Measurements from ENCODE around the gene ACIN1. TPM values are rescaled to one million over a fixed set of nuclear protein-coding genes. Genes with fewer than 3 reads are reported as not detected.

The ACIN1 gene
- total and polyA plus RNA-seq, 9 of the 15 experiments (the other 6 are each of a cell fraction or from before 2014, with no cell fraction given) = 5.0 to 196 (median 129) TPM

DNA sequence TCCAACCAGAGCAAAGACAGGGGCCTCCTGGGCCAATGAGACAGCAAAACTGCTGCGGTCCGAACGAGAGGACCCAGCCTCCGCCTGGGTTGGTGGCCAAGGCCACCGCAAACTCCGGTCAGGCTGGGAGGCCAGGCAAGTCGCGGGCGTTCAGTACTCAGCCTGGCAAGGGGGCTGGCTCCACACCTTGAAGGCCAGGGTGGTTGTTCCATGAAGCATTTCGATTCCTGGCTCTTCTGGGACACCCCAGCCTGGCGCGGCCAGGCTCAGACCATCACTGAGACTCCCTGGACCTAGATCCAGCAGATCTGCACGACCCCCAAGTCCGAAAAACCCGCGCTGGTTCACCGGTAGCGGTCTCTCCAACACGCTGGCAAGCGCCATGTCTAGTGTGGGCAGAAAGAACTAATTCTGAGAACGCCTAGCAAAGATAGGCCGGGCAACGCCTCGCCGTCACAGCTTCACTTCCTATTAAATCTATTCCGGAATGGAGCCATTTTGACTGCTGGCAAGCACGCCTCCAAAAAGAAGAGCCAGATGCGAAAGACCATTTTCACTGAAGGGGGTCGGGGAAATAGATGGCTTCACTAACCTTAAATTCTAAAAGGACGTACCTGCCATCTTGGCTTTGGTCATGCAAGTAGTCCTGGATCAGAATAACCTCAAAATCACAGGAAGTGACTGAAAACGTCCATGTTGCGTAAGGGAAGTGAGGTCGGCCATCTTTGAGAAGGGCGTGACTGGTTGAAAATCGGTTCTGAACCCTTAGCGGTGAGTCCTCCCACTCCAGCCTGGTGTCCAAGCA, 60.2 kb downstream of the ACIN1 start, which contains the start of gene PSMB5 (continued):
- TF ChIP-seq ZNF589 (CRISPR knock-in tag; IDR thresholded peaks at IDR 0.05; ENCODE audit: low read depth) (no peak), TEAD4 (IDR thresholded peaks at IDR 0.05; ENCODE audit: low read length) (peak; percentile 23; the same call in 1 of the 2 replicates), TEAD4 (CRISPR knock-in tag; IDR thresholded peaks at IDR 0.05; ENCODE audit: borderline replicate concordance) (no peak), GABPB1 (CRISPR knock-in tag; IDR thresholded peaks at IDR 0.05) (no peak; the same call in 1 of the 2 replicates), EGR1 (conservative IDR thresholded peaks at IDR 0.05) (peak; percentile 60), KLF16 (IDR thresholded peaks at IDR 0.05) (0 out of 2 replicates have a peak, but pooled peaks have one; percentile 34), TAF9B (IDR thresholded peaks at IDR 0.05; ENCODE audit: partially characterized antibody) (peak; percentile 85), HDAC1 (IDR thresholded peaks at IDR 0.05) (0 out of 4 replicates have a peak, but pooled peaks of 1 of the 2 experiments have one; percentile 56), ZNF696 (CRISPR knock-in tag; conservative IDR thresholded peaks at IDR 0.05) (no peak), BCL6 (CRISPR knock-in tag; IDR thresholded peaks at IDR 0.05) (no peak), U2AF1 (optimal IDR thresholded peaks at IDR 0.05; ENCODE audit: low read depth, low read length) (no peak), DDX20 (tag; IDR thresholded peaks at IDR 0.05; ENCODE audit: low read depth) (0 out of 2 replicates have a peak, but pooled peaks have one; percentile 57)
- TF ChIP-seq, protein P1, sequence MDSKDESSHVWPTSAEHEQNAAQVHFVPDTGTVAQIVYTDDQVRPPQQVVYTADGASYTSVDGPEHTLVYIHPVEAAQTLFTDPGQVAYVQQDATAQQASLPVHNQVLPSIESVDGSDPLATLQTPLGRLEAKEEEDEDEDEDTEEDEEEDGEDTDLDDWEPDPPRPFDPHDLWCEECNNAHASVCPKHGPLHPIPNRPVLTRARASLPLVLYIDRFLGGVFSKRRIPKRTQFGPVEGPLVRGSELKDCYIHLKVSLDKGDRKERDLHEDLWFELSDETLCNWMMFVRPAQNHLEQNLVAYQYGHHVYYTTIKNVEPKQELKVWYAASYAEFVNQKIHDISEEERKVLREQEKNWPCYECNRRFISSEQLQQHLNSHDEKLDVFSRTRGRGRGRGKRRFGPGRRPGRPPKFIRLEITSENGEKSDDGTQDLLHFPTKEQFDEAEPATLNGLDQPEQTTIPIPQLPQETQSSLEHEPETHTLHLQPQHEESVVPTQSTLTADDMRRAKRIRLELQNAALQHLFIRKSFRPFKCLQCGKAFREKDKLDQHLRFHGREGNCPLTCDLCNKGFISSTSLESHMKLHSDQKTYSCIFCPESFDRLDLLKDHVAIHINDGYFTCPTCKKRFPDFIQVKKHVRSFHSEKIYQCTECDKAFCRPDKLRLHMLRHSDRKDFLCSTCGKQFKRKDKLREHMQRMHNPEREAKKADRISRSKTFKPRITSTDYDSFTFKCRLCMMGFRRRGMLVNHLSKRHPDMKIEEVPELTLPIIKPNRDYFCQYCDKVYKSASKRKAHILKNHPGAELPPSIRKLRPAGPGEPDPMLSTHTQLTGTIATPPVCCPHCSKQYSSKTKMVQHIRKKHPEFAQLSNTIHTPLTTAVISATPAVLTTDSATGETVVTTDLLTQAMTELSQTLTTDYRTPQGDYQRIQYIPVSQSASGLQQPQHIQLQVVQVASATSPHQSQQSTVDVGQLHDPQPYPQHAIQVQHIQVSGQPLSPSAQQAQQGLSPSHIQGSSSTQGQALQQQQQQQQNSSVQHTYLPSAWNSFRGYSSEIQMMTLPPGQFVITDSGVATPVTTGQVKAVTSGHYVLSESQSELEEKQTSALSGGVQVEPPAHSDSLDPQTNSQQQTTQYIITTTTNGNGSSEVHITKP (IDR thresholded peaks at IDR 0.05; ENCODE audit: partially characterized antibody) = peak; percentile 80
- TF ChIP-seq, protein P2, sequence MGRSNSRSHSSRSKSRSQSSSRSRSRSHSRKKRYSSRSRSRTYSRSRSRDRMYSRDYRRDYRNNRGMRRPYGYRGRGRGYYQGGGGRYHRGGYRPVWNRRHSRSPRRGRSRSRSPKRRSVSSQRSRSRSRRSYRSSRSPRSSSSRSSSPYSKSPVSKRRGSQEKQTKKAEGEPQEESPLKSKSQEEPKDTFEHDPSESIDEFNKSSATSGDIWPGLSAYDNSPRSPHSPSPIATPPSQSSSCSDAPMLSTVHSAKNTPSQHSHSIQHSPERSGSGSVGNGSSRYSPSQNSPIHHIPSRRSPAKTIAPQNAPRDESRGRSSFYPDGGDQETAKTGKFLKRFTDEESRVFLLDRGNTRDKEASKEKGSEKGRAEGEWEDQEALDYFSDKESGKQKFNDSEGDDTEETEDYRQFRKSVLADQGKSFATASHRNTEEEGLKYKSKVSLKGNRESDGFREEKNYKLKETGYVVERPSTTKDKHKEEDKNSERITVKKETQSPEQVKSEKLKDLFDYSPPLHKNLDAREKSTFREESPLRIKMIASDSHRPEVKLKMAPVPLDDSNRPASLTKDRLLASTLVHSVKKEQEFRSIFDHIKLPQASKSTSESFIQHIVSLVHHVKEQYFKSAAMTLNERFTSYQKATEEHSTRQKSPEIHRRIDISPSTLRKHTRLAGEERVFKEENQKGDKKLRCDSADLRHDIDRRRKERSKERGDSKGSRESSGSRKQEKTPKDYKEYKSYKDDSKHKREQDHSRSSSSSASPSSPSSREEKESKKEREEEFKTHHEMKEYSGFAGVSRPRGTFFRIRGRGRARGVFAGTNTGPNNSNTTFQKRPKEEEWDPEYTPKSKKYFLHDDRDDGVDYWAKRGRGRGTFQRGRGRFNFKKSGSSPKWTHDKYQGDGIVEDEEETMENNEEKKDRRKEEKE (IDR thresholded peaks at IDR 0.05; ENCODE audit: borderline replicate concordance in 1 of 2, control insufficient read depth in 1 of 2, low read depth in 2 of 2, low read length in 1 of 2) = no peak
- TF ChIP-seq, protein P3, sequence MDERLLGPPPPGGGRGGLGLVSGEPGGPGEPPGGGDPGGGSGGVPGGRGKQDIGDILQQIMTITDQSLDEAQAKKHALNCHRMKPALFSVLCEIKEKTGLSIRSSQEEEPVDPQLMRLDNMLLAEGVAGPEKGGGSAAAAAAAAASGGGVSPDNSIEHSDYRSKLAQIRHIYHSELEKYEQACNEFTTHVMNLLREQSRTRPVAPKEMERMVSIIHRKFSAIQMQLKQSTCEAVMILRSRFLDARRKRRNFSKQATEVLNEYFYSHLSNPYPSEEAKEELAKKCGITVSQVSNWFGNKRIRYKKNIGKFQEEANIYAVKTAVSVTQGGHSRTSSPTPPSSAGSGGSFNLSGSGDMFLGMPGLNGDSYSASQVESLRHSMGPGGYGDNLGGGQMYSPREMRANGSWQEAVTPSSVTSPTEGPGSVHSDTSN (CRISPR knock-in tag; IDR thresholded peaks at IDR 0.05; ENCODE audit: low read depth) = no peak
- TF ChIP-seq, protein P3 (tag; conservative IDR thresholded peaks at IDR 0.05; ENCODE audit: low read depth) = no peak

Measured in K562 (cell line).